K562 (cell line): Measurements from ENCODE around the gene NRSN2. TPM values are rescaled to one million over a fixed set of nuclear protein-coding genes. Genes with fewer than 3 reads are reported as not detected.
A peak's percentile ranks its signal among the peaks of the same experiment; 100 is the strongest.

ENCODE experiments used
- BACH1 ChIP-seq: fragments of 200-800 bp; sonication (Bioruptor generic); IDR thresholded peaks from 2 replicates; pipeline ENCODE4 v1.6.1; 2016; ENCODE audit warnings: missing genetic modification characterization, missing compliant biosample characterization
- CEBPG ChIP-seq, 3 experiments: fragments of 200-800 bp in 1 of 3; sonication (Bioruptor generic) in 1 of 3; sonication (generic) in 1 of 3; formaldehyde crosslinking in 1 of 3; IDR thresholded peaks in 2 of 3; conservative IDR thresholded peaks in 1 of 3; 2 replicates each; pipeline versions ENCODE4 v1.6.1 to v1.8.0; 2016 to 2022; ENCODE audit warnings: missing compliant biosample characterization in 2 of 3, missing genetic modification characterization in 2 of 3, mild to moderate bottlenecking in 1 of 3, missing genetic modification reagents in 1 of 3
- ETS2 ChIP-seq: IDR thresholded peaks from 2 replicates; pipeline ENCODE4 v1.6.1; 2016; ENCODE audit warnings: borderline replicate concordance, missing genetic modification characterization, mild to moderate bottlenecking, moderate library complexity, missing compliant biosample characterization; ENCODE audit not compliant: poor library complexity, severe bottlenecking
- FOXO4 ChIP-seq: fragments of 450-650 bp; formaldehyde crosslinking; IDR thresholded peaks from 2 replicates; pipeline ENCODE4 v1.4.0; 2020; ENCODE audit warnings: mild to moderate bottlenecking, moderate library complexity
- IFI16 ChIP-seq: fragments of 250-450 bp; sonication (Bioruptor Pico); IDR thresholded peaks from 2 replicates; pipeline ENCODE4 v2.1.2; 2022; ENCODE audit warnings: mild to moderate bottlenecking, inconsistent platforms
- KDM1A ChIP-seq, 2 experiments: fragments of 450-650 bp; IDR thresholded peaks; 2 replicates each; pipeline ENCODE4 v1.6.1; 2016; ENCODE audit warnings: mild to moderate bottlenecking in 2 of 2
- LEF1 ChIP-seq: fragments of 450-650 bp; IDR thresholded peaks from 2 replicates; pipeline ENCODE4 v1.6.1; 2016; ENCODE audit warnings: mild to moderate bottlenecking
- MAFG ChIP-seq: fragments of 450-650 bp; conservative IDR thresholded peaks from 2 replicates; pipeline ENCODE4 v1.6.1; 2016; ENCODE audit warnings: missing genetic modification characterization, missing compliant biosample characterization
- NFE2L1 ChIP-seq: fragments of 450-650 bp; IDR thresholded peaks from 2 replicates; pipeline ENCODE4 v1.6.1; 2016; ENCODE audit warnings: missing genetic modification characterization, low read depth, mild to moderate bottlenecking, missing compliant biosample characterization, moderate library complexity, borderline replicate concordance
- NKRF ChIP-seq: fragments of 450-650 bp; IDR thresholded peaks from 2 replicates; pipeline ENCODE4 v1.6.1; 2016; ENCODE audit warnings: borderline replicate concordance
- PHB ChIP-seq: fragments of 250-450 bp; sonication (Bioruptor Pico); IDR thresholded peaks from 2 replicates; pipeline ENCODE4 v1.5.0; 2021
- POLR2AphosphoS2 ChIP-seq: IDR thresholded peaks from 2 replicates; pipeline ENCODE4 v1.6.1; 2012; ENCODE audit warnings: low read length, improper control_type of control experiment
- TBP ChIP-seq: optimal IDR thresholded peaks from 2 replicates; pipeline ENCODE3; 2011; ENCODE audit warnings: low read depth, low read length, improper control_type of control experiment
- TRIM28 ChIP-seq: fragments of 450-650 bp; IDR thresholded peaks from 2 replicates; pipeline ENCODE4 v1.6.1; 2017
- ZBTB1 ChIP-seq: sonication (generic); formaldehyde crosslinking; IDR thresholded peaks from 2 replicates; pipeline ENCODE4 v1.8.1; 2023; ENCODE audit warnings: missing genetic modification reagents, low read depth, mild to moderate bottlenecking, borderline replicate concordance
- ZFP30 ChIP-seq: fragments of 250-450 bp; sonication (Bioruptor Pico); IDR thresholded peaks from 2 replicates; pipeline ENCODE4 v1.8.0; 2022; ENCODE audit warnings: moderate library complexity, mild to moderate bottlenecking, inconsistent platforms, borderline replicate concordance
- ZNF75A ChIP-seq: fragments of 450-650 bp; formaldehyde crosslinking; IDR thresholded peaks from 2 replicates; pipeline ENCODE4 v1.4.0; 2020; ENCODE audit warnings: mild to moderate bottlenecking
- polyA plus RNA-seq, 8 experiments: library from polyadenylated mRNA; depleted of rRNA in 4 of 8; stranded (reverse) in 5 of 8; unstranded in 3 of 8; fragments of >200 nt; fragmentation: Nextera tagmentation in 2 of 8; fragmentation: Illumina TruSeq in 1 of 8; extraction: Ambion mirVana in 2 of 8; extraction: Trizol in 1 of 8; gene quantifications; 2 replicates each; pipeline versions ENCODE4 v1.2.1 to v1.2.3, GENCODE V29; 2011 to 2014; ENCODE audit warnings: inconsistent platforms in 1 of 8, missing spikeins in 1 of 8
- total RNA-seq, 7 experiments: library from RNA; depleted of rRNA in 6 of 7; stranded (reverse); fragments of >200 nt in 6 of 7; fragmentation: Illumina TruSeq in 2 of 7; extraction: Trizol in 2 of 7; gene quantifications; 2 replicates each; pipeline versions ENCODE4 v1.2.1 to v1.2.3, GENCODE V29; 2011 to 2021; ENCODE audit warnings: low replicate concordance in 1 of 7
- TF ChIP-seq, protein P1 (sequence below): fragments of 250-450 bp; sonication (Bioruptor Pico); IDR thresholded peaks from 2 replicates; pipeline ENCODE4 v1.8.0; 2021; ENCODE audit warnings: moderate library complexity, mild to moderate bottlenecking, inconsistent platforms
- TF ChIP-seq, protein P2 (sequence below), 3 experiments: fragments of 200-800 bp in 1 of 3; sonication (Bioruptor generic) in 1 of 3; sonication (generic) in 1 of 3; formaldehyde crosslinking in 1 of 3; IDR thresholded peaks; 2 replicates each; pipeline versions ENCODE4 v1.6.1 to v1.8.0; 2016 to 2022; ENCODE audit warnings: mild to moderate bottlenecking in 2 of 3, missing compliant biosample characterization in 2 of 3, missing genetic modification characterization in 2 of 3, missing genetic modification reagents in 1 of 3

The NRSN2 gene
- total and polyA plus RNA-seq, 9 of the 15 experiments (the other 6 are each of a cell fraction or from before 2014, with no cell fraction given): 7.5 to 29.7 (median 11.1) TPM

- TF ChIP-seq ZBTB1 (no peak), ZNF75A (CRISPR knock-in tag) (no peak), BACH1 (tag) (peak; percentile 49), TBP (peak; percentile 28), KDM1A (IDR thresholded peaks at IDR 0.05) (peak; percentile 34 to 78; a peak in 3 of 4 replicates), FOXO4 (CRISPR knock-in tag) (no peak), ZFP30 (no peak), NKRF (no peak), NFE2L1 (tag) (no peak), LEF1 (peak; percentile 90), MAFG (tag) (peak; percentile 88), CEBPG (CRISPR knock-in tag; IDR thresholded peaks at IDR 0.05) (peak; percentile 100), CEBPG (tag; conservative IDR thresholded peaks at IDR 0.05 in 1 of 2, IDR thresholded peaks at IDR 0.05 in 1 of 2) (peak; percentile 98 to 100), IFI16 (CRISPR knock-in tag) (peak; percentile 61; the same call in 1 of the 2 replicates), TRIM28 (no peak), PHB (CRISPR knock-in tag) (no peak), POLR2AphosphoS2 (no peak; the same call in 1 of the 2 replicates), ETS2 (tag) (no peak)
- TF ChIP-seq, protein P1, sequence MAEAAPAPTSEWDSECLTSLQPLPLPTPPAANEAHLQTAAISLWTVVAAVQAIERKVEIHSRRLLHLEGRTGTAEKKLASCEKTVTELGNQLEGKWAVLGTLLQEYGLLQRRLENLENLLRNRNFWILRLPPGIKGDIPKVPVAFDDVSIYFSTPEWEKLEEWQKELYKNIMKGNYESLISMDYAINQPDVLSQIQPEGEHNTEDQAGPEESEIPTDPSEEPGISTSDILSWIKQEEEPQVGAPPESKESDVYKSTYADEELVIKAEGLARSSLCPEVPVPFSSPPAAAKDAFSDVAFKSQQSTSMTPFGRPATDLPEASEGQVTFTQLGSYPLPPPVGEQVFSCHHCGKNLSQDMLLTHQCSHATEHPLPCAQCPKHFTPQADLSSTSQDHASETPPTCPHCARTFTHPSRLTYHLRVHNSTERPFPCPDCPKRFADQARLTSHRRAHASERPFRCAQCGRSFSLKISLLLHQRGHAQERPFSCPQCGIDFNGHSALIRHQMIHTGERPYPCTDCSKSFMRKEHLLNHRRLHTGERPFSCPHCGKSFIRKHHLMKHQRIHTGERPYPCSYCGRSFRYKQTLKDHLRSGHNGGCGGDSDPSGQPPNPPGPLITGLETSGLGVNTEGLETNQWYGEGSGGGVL (CRISPR knock-in tag): no peak
- TF ChIP-seq, protein P2, sequence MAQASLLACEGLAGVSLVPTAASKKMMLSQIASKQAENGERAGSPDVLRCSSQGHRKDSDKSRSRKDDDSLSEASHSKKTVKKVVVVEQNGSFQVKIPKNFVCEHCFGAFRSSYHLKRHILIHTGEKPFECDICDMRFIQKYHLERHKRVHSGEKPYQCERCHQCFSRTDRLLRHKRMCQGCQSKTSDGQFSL (CRISPR knock-in tag; IDR thresholded peaks at IDR 0.05): peak; percentile 83
- TF ChIP-seq, protein P2 (tag; IDR thresholded peaks at IDR 0.05): peak in 1 of 2 experiments; percentile 71; a peak in 1 of 4 replicates
Measured at GRCh38 chr20:371755-372542, 25.0 kb downstream of the NRSN2 start (continued).
